ENCODE results near the gene NCKAP5L.

GRCh38 chr12:49872781-49873181, 44.6 kb upstream of the NCKAP5L start:
- no peak for TF ChIP-seq REST (IDR thresholded peaks at IDR 0.05; ENCODE audit: insufficient read depth in 1 of 2, low read depth in 2 of 2, low read length in 2 of 2)
- no peak for TF ChIP-seq POLR2AphosphoS5 (IDR thresholded peaks at IDR 0.05; ENCODE audit: low read depth, low read length)
- TF ChIP-seq TAF1 (IDR thresholded peaks at IDR 0.05; ENCODE audit: borderline replicate concordance, insufficient read depth, low read length) = no peak
